ENCODE measurements around the gene GUCY1A2.

GUCY1A2 gene

DNA sequence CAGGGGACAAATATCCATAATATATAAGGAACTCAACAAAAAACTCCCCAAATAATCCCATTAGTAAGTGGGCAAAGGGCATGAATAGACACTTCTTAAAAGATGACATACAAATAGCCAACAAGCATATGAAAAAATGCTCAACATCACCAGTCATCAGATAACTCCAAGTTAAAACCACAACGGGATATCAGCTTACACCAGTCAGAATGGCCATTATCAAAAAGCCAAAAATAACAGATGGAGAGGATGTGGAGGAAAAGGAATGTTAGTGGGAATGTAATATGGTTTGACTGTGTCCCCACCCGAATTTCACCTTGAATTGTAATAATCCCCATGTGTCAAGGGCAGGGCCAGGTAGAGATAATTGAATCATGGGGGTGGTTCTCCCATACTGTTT, 350.1 kb downstream of the GUCY1A2 start:
- no peak overlapping the region for H3K9ac ChIP-seq (ENCODE audit: low read depth, low read length, poor library complexity)
- H3K9me3 ChIP-seq (replicated peaks in 1 of 2; ENCODE audit: control insufficient read depth in 2 of 2, insufficient read depth in 1 of 2, low read depth in 1 of 2, low read length in 2 of 2), result no peaks in the 10 kb centered on the region
- no peak for DNase-seq (ENCODE audit: low spot score)
- WGBS, 2 donors (ENCODE audit: extremely low coverage in 2 of 2, insufficient read length in 2 of 2, insufficient replicate concordance in 1 of 2), result no CpG with 5 or more reads among the region's 2 CpGs
- H3K79me1 ChIP-seq (ENCODE audit: low read depth, low read length), result no peaks in the 10 kb centered on the region
- H2AFZ ChIP-seq (ENCODE audit: low read length), result no peak overlapping the region
- no peak overlapping the region for H4K8ac ChIP-seq (ENCODE audit: low read depth, low read length)
- H3K23ac ChIP-seq (ENCODE audit: low read depth, low read length, poor library complexity), result no peak overlapping the region
- H2BK15ac ChIP-seq (ENCODE audit: low read length), result no peak overlapping the region
- no peak overlapping the region for H2BK120ac ChIP-seq (ENCODE audit: low read depth, low read length)
- H2AK5ac ChIP-seq (ENCODE audit: low read depth, low read length), result no peak overlapping the region
- H3K4ac ChIP-seq (ENCODE audit: low read length), result no peak overlapping the region
- no peak overlapping the region for H2BK12ac ChIP-seq (ENCODE audit: low read length)
- no peak overlapping the region for H3K4me3 ChIP-seq (ENCODE audit: low read length in 2 of 2)
- H2BK5ac ChIP-seq (ENCODE audit: low read length), result no peak overlapping the region
- H3K36me3 ChIP-seq (replicated peaks in 1 of 2; ENCODE audit: control insufficient read depth in 2 of 2, insufficient read depth in 2 of 2, low read length in 2 of 2), result no peaks in the 10 kb centered on the region
- no peak overlapping the region for H3K4me2 ChIP-seq (ENCODE audit: insufficient read depth, low read length, poor library complexity, severe bottlenecking)
- H3K27me3 ChIP-seq (ENCODE audit: control insufficient read depth in 3 of 3, insufficient read depth in 3 of 3, low read depth in 1 of 3, low read length in 3 of 3), result no peaks in the 10 kb centered on the region
- no peak overlapping the region for H4K91ac ChIP-seq (ENCODE audit: low read depth, low read length, poor library complexity)
- no peak overlapping the region for H3K18ac ChIP-seq (ENCODE audit: low read length)
- H3K27ac ChIP-seq (replicated peaks; ENCODE audit: low read length), result no peak overlapping the region
- H3K4me1 ChIP-seq (ENCODE audit: control insufficient read depth in 2 of 2, insufficient read depth in 1 of 2, low read depth in 1 of 2, low read length in 2 of 2), result no peaks in the 10 kb centered on the region
- H3K14ac ChIP-seq (ENCODE audit: low read length), result no peak overlapping the region

GRCh38 chr11:106656646-106657045, 361.6 kb downstream of the GUCY1A2 start:
- no CpG with 5 or more reads among the region's 1 CpG for WGBS, 2 donors (ENCODE audit: extremely low coverage in 2 of 2, insufficient read length in 2 of 2, insufficient replicate concordance in 1 of 2)

DNA sequence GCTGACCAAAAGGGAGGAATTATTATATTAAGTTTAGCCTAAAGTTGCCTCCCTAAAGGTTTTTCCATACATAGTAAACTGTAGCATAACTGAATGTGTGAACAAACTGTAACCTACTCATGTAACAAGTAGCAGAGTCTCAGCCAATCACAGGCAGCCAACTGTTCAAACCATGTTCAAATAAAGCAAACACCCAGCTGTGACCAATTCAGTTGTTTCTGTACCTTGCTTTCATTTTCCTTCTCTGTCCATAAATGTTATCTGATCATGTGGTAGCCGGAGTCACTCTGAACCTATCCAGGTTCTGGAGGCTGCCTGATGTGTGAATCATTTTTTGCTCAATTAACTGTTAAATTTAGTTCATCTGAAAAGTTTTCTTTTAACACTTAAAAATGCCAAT, 373.5 kb downstream of the GUCY1A2 start:
- Histone ChIP-seq H3K27me3 (ENCODE audit: control insufficient read depth in 3 of 3, insufficient read depth in 3 of 3, low read depth in 1 of 3, low read length in 3 of 3) (no peaks in the 10 kb centered on the region), H2AFZ (ENCODE audit: low read length) (no peak overlapping the region), H3K18ac (ENCODE audit: low read length) (no peak overlapping the region), H2BK5ac (ENCODE audit: low read length) (no peak overlapping the region), H3K4me1 (ENCODE audit: control insufficient read depth in 2 of 2, insufficient read depth in 1 of 2, low read depth in 1 of 2, low read length in 2 of 2) (no peaks in the 10 kb centered on the region), H2BK15ac (ENCODE audit: low read length) (no peak overlapping the region), H2BK120ac (ENCODE audit: low read depth, low read length) (no peak overlapping the region), H3K23ac (ENCODE audit: low read depth, low read length, poor library complexity) (no peak overlapping the region), H4K8ac (ENCODE audit: low read depth, low read length) (no peak overlapping the region), H2BK12ac (ENCODE audit: low read length) (no peak overlapping the region), H3K14ac (ENCODE audit: low read length) (no peak overlapping the region), H4K91ac (ENCODE audit: low read depth, low read length, poor library complexity) (no peak overlapping the region), H3K79me1 (ENCODE audit: low read depth, low read length) (no peaks in the 10 kb centered on the region), H3K4ac (ENCODE audit: low read length) (no peak overlapping the region), H3K4me3 (ENCODE audit: low read length in 2 of 2) (no peak overlapping the region), H3K9me3 (replicated peaks in 1 of 2; ENCODE audit: control insufficient read depth in 2 of 2, insufficient read depth in 1 of 2, low read depth in 1 of 2, low read length in 2 of 2) (peaks cover 3 to 4% of the 10 kb centered on the region in 2 donors), H3K9ac (ENCODE audit: low read depth, low read length, poor library complexity) (no peak overlapping the region), H3K27ac (replicated peaks; ENCODE audit: low read length) (no peak overlapping the region), H3K4me2 (ENCODE audit: insufficient read depth, low read length, poor library complexity, severe bottlenecking) (no peak overlapping the region), H3K36me3 (replicated peaks in 1 of 2; ENCODE audit: control insufficient read depth in 2 of 2, insufficient read depth in 2 of 2, low read length in 2 of 2) (no peaks in the 10 kb centered on the region), H2AK5ac (ENCODE audit: low read depth, low read length) (no peak overlapping the region)
- no peak for DNase-seq (ENCODE audit: low spot score)
- WGBS, 2 donors (ENCODE audit: extremely low coverage in 2 of 2, insufficient read length in 2 of 2, insufficient replicate concordance in 1 of 2), result no CpG with 5 or more reads among the region's 1 CpG

More at GRCh38 chr11:106656646-106657045, 361.6 kb downstream of the GUCY1A2 start:
- H3K27me3 ChIP-seq (ENCODE audit: control insufficient read depth in 3 of 3, insufficient read depth in 3 of 3, low read depth in 1 of 3, low read length in 3 of 3), result no peaks in the 10 kb centered on the region
- H2BK12ac ChIP-seq (ENCODE audit: low read length), result no peak overlapping the region
- H3K23ac ChIP-seq (ENCODE audit: low read depth, low read length, poor library complexity), result no peak overlapping the region
- no peak overlapping the region for H2BK120ac ChIP-seq (ENCODE audit: low read depth, low read length)
- H3K4me3 ChIP-seq (ENCODE audit: low read length in 2 of 2), result no peak overlapping the region
- no peak overlapping the region for H3K4me2 ChIP-seq (ENCODE audit: insufficient read depth, low read length, poor library complexity, severe bottlenecking)
- no peak for DNase-seq (ENCODE audit: low spot score)
- H3K14ac ChIP-seq (ENCODE audit: low read length), result no peak overlapping the region
- no peak overlapping the region for H2AK5ac ChIP-seq (ENCODE audit: low read depth, low read length)
- H4K8ac ChIP-seq (ENCODE audit: low read depth, low read length), result no peak overlapping the region
- no peak overlapping the region for H4K91ac ChIP-seq (ENCODE audit: low read depth, low read length, poor library complexity)
- H2AFZ ChIP-seq (ENCODE audit: low read length), result no peak overlapping the region
- H3K79me1 ChIP-seq (ENCODE audit: low read depth, low read length), result no peaks in the 10 kb centered on the region
- H3K27ac ChIP-seq (replicated peaks; ENCODE audit: low read length), result no peak overlapping the region
- no peaks in the 10 kb centered on the region for H3K4me1 ChIP-seq (ENCODE audit: control insufficient read depth in 2 of 2, insufficient read depth in 1 of 2, low read depth in 1 of 2, low read length in 2 of 2)
- H2BK5ac ChIP-seq (ENCODE audit: low read length), result no peak overlapping the region
- no peak overlapping the region for H3K9ac ChIP-seq (ENCODE audit: low read depth, low read length, poor library complexity)
- no peaks in the 10 kb centered on the region for H3K36me3 ChIP-seq (replicated peaks in 1 of 2; ENCODE audit: control insufficient read depth in 2 of 2, insufficient read depth in 2 of 2, low read length in 2 of 2)
- H3K18ac ChIP-seq (ENCODE audit: low read length), result no peak overlapping the region
- peaks cover 0 to 3% of the 10 kb centered on the region in 2 donors for H3K9me3 ChIP-seq (replicated peaks in 1 of 2; ENCODE audit: control insufficient read depth in 2 of 2, insufficient read depth in 1 of 2, low read depth in 1 of 2, low read length in 2 of 2)
- no peak overlapping the region for H3K4ac ChIP-seq (ENCODE audit: low read length)
- H2BK15ac ChIP-seq (ENCODE audit: low read length), result no peak overlapping the region

DNA sequence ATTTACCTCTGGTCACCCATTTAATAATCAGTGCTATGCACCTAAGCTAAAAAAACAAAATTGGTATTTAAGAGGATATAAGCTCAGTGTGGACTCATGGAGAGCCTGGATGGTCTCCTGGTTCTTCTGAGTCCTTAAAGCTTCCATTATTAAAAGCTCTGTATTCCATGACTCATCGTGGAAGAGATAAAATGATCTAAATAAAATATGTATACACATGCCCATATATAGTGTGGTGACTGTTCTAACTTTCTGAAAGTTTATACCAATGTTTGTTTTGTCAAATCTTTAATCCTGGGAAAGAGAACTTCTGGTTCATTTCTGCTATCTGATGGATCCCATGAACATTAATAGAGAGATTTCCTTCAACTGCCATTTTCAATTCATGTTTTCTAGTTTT, 375.9 kb downstream of the GUCY1A2 start:
- no peak overlapping the region for H2BK5ac ChIP-seq (ENCODE audit: low read length)
- H4K91ac ChIP-seq (ENCODE audit: low read depth, low read length, poor library complexity), result no peak overlapping the region
- no peaks in the 10 kb centered on the region for H3K27me3 ChIP-seq (ENCODE audit: control insufficient read depth in 3 of 3, insufficient read depth in 3 of 3, low read depth in 1 of 3, low read length in 3 of 3)
- no peak overlapping the region for H2BK12ac ChIP-seq (ENCODE audit: low read length)
- no peak overlapping the region for H3K4me3 ChIP-seq (ENCODE audit: low read length in 2 of 2)
- no peak overlapping the region for H3K18ac ChIP-seq (ENCODE audit: low read length)
- no peak overlapping the region for H3K27ac ChIP-seq (replicated peaks; ENCODE audit: low read length)
- no peaks in the 10 kb centered on the region for H3K4me1 ChIP-seq (ENCODE audit: control insufficient read depth in 2 of 2, insufficient read depth in 1 of 2, low read depth in 1 of 2, low read length in 2 of 2)
- no peak overlapping the region for H3K14ac ChIP-seq (ENCODE audit: low read length)
- DNase-seq (ENCODE audit: low spot score), result no peak
- no peak overlapping the region for H3K9ac ChIP-seq (ENCODE audit: low read depth, low read length, poor library complexity)
- H3K9me3 ChIP-seq (replicated peaks in 1 of 2; ENCODE audit: control insufficient read depth in 2 of 2, insufficient read depth in 1 of 2, low read depth in 1 of 2, low read length in 2 of 2), result peaks cover 3 to 4% of the 10 kb centered on the region in 2 donors
- H3K23ac ChIP-seq (ENCODE audit: low read depth, low read length, poor library complexity), result no peak overlapping the region
- WGBS, 2 donors (ENCODE audit: extremely low coverage in 2 of 2, insufficient read length in 2 of 2, insufficient replicate concordance in 1 of 2), result no CpG with 5 or more reads among the region's 1 CpG
- H2AFZ ChIP-seq (ENCODE audit: low read length), result no peak overlapping the region
- no peak overlapping the region for H2BK120ac ChIP-seq (ENCODE audit: low read depth, low read length)
- H3K4ac ChIP-seq (ENCODE audit: low read length), result no peak overlapping the region
- H3K4me2 ChIP-seq (ENCODE audit: insufficient read depth, low read length, poor library complexity, severe bottlenecking), result no peak overlapping the region
- H2AK5ac ChIP-seq (ENCODE audit: low read depth, low read length), result no peak overlapping the region
- no peaks in the 10 kb centered on the region for H3K36me3 ChIP-seq (replicated peaks in 1 of 2; ENCODE audit: control insufficient read depth in 2 of 2, insufficient read depth in 2 of 2, low read length in 2 of 2)
- no peaks in the 10 kb centered on the region for H3K79me1 ChIP-seq (ENCODE audit: low read depth, low read length)
- no peak overlapping the region for H2BK15ac ChIP-seq (ENCODE audit: low read length)
- H4K8ac ChIP-seq (ENCODE audit: low read depth, low read length), result no peak overlapping the region
